Loucy (cell line): ENCODE measurements around the gene KCNAB3.

Experiments
- H2AFZ ChIP-seq: fragments of 200-600 bp; sonication (generic); 2 replicates; pipeline ENCODE4 v1.6.0; 2016; ENCODE audit warnings: antibody characterized with exemption, mild to moderate bottlenecking, low read length, moderate library complexity
- H3F3A ChIP-seq: fragments of 200-600 bp; 2 replicates; pipeline ENCODE4 v1.6.0; 2016; ENCODE audit warnings: antibody characterized with exemption, low read depth, mild to moderate bottlenecking
- H3K27me3 ChIP-seq: fragments of 200-600 bp; sonication (generic); 2 replicates; pipeline ENCODE4 v1.6.1; 2014; ENCODE audit warnings: low read length, mild to moderate bottlenecking; ENCODE audit not compliant: insufficient read depth, poor library complexity, severe bottlenecking
- H3K36me3 ChIP-seq: fragments of 200-600 bp; sonication (generic); 2 replicates; pipeline ENCODE4 v1.6.1; 2016; ENCODE audit warnings: low read length; ENCODE audit not compliant: insufficient read depth
- H3K4me1 ChIP-seq: fragments of 200-600 bp; sonication (generic); 2 replicates; pipeline ENCODE4 v1.5.1; 2014; ENCODE audit warnings: low read length, mild to moderate bottlenecking; ENCODE audit not compliant: insufficient read depth, poor library complexity, severe bottlenecking
- H3K4me2 ChIP-seq: fragments of 200-600 bp; sonication (generic); 2 replicates; pipeline ENCODE4 v1.6.0; 2014; ENCODE audit warnings: antibody characterized with exemption, low read length, low read depth, mild to moderate bottlenecking; ENCODE audit not compliant: poor library complexity, severe bottlenecking
- H3K4me3 ChIP-seq: fragments of 200-600 bp; sonication (generic); 2 replicates; pipeline ENCODE4 v1.5.1; 2014; ENCODE audit warnings: low read length, mild to moderate bottlenecking, mixed read lengths; ENCODE audit not compliant: poor library complexity, severe bottlenecking
- H3K79me2 ChIP-seq: fragments of 200-600 bp; sonication (generic); 2 replicates; pipeline ENCODE4 v1.6.1; 2014; ENCODE audit warnings: low read length; ENCODE audit not compliant: insufficient read depth
- H3K9ac ChIP-seq: fragments of 200-600 bp; sonication (generic); 2 replicates; pipeline ENCODE4 v1.6.0; 2014; ENCODE audit warnings: mild to moderate bottlenecking, low read depth, low read length, moderate library complexity; ENCODE audit not compliant: poor library complexity, severe bottlenecking
- H3K9me2 ChIP-seq: fragments of 200-600 bp; sonication (generic); replicated peaks from 2 replicates; pipeline ENCODE4 v1.6.1; 2016; ENCODE audit warnings: low read depth, low read length, mixed read lengths
- H3K9me3 ChIP-seq: fragments of 200-600 bp; sonication (generic); 2 replicates; pipeline ENCODE4 v1.6.1; 2014; ENCODE audit warnings: mild to moderate bottlenecking, antibody characterized with exemption, low read length, low read depth; ENCODE audit not compliant: insufficient read depth
- H4K20me1 ChIP-seq: fragments of 200-600 bp; sonication (generic); 2 replicates; pipeline ENCODE4 v1.6.0; 2014; ENCODE audit warnings: antibody characterized with exemption, low read length, mild to moderate bottlenecking; ENCODE audit not compliant: insufficient read depth, poor library complexity, severe bottlenecking
- EZH2phosphoT487 ChIP-seq: fragments of 200-600 bp; IDR thresholded peaks from 2 replicates; pipeline ENCODE4 v1.6.1; 2018; ENCODE audit warnings: antibody characterized with exemption, mild to moderate bottlenecking, moderate library complexity, borderline replicate concordance
- TF ChIP-seq, protein P1 (sequence below): fragments of 200-600 bp; sonication (generic); conservative IDR thresholded peaks from 2 replicates; pipeline ENCODE4 v1.5.1; 2014; ENCODE audit warnings: mild to moderate bottlenecking, antibody characterized with exemption, low read length

Gene KCNAB3

DNA sequence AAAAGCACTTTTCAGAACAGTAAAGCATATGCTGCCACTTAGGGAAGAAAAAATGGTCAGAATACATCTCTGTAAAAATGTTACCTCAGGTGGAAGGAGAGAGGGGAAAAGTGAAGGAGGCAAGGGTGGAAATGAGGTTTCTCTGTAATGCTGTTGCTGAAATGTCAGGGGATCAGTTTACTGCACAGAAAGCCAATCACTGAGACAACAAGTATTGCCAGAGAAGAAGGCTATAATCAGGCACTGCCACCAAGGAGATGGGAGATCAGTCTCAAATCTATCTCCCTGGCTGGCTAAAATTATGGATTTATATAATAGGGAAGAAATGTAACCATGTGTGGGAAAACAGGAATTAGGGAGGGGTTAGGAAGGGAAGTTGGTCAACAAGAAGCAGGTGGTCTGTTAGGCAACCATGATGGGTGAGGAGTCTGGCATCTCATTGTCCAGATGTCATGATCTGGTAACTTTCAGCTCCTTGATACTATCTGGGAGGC, 45.0 kb upstream of the KCNAB3 start:
- Histone ChIP-seq H3K4me2 (no peak overlapping the region), H3K4me1 (no peaks in the 10 kb centered on the region), H3K9me3 (peaks cover 17% of the 10 kb centered on the region), H3F3A (no peaks in the 10 kb centered on the region), H4K20me1 (no peaks in the 10 kb centered on the region), H3K9ac (no peak overlapping the region), H3K36me3 (no peaks in the 10 kb centered on the region), H2AFZ (no peak overlapping the region), H3K9me2 (no peaks in the 10 kb centered on the region), H3K27me3 (no peaks in the 10 kb centered on the region), H3K4me3 (no peak overlapping the region), H3K79me2 (no peaks in the 10 kb centered on the region)
- no peak for TF ChIP-seq EZH2phosphoT487
- TF ChIP-seq, protein P1, sequence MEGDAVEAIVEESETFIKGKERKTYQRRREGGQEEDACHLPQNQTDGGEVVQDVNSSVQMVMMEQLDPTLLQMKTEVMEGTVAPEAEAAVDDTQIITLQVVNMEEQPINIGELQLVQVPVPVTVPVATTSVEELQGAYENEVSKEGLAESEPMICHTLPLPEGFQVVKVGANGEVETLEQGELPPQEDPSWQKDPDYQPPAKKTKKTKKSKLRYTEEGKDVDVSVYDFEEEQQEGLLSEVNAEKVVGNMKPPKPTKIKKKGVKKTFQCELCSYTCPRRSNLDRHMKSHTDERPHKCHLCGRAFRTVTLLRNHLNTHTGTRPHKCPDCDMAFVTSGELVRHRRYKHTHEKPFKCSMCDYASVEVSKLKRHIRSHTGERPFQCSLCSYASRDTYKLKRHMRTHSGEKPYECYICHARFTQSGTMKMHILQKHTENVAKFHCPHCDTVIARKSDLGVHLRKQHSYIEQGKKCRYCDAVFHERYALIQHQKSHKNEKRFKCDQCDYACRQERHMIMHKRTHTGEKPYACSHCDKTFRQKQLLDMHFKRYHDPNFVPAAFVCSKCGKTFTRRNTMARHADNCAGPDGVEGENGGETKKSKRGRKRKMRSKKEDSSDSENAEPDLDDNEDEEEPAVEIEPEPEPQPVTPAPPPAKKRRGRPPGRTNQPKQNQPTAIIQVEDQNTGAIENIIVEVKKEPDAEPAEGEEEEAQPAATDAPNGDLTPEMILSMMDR, result no peak

DNA sequence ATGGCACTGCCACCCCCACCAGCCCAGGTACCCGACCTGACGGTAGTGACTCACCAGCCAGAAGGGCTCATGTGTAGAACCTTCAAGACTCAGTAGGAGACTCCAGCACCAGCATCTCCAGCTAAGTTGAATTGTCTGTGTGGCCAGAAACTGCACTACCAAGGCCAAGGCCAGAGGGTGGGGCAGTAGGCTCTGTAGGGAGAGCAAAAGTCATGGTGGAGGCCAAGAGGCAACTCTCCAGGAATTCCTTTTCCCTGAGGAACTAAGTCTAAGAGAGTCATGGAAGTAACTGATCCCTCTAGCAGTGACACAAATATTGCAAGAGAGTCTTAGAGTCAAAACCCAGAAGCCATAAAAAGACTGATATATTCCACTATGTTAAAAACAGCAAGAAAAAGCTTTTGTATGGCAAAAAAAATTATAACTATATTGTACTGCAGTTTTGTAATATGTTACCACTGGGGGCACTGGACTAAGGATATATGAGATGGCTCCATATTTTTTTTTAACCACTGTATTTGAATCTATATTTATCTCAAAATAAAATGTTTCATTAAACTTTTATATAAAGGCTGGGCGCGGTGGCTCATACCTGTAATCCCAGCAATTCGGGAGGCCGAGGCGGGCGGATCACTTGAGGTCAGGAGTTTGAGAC, 42.6 kb upstream of the KCNAB3 start:
- H3K36me3 ChIP-seq, result no peaks in the 10 kb centered on the region
- no peak for TF ChIP-seq EZH2phosphoT487
- TF ChIP-seq, protein P1, result peak; percentile 46
- H3K4me3 ChIP-seq, result no peak overlapping the region
- H2AFZ ChIP-seq, result peak overlapping the region; percentile 36; the same call in 1 of the 2 replicates
- no peak overlapping the region for H3K9ac ChIP-seq
- no peaks in the 10 kb centered on the region for H4K20me1 ChIP-seq
- no peaks in the 10 kb centered on the region for H3K79me2 ChIP-seq
- no peaks in the 10 kb centered on the region for H3K9me2 ChIP-seq
- peaks cover 17% of the 10 kb centered on the region for H3K9me3 ChIP-seq
- no peaks in the 10 kb centered on the region for H3K27me3 ChIP-seq
- H3K4me2 ChIP-seq, result no peak overlapping the region
- no peaks in the 10 kb centered on the region for H3F3A ChIP-seq
- H3K4me1 ChIP-seq, result no peaks in the 10 kb centered on the region

DNA sequence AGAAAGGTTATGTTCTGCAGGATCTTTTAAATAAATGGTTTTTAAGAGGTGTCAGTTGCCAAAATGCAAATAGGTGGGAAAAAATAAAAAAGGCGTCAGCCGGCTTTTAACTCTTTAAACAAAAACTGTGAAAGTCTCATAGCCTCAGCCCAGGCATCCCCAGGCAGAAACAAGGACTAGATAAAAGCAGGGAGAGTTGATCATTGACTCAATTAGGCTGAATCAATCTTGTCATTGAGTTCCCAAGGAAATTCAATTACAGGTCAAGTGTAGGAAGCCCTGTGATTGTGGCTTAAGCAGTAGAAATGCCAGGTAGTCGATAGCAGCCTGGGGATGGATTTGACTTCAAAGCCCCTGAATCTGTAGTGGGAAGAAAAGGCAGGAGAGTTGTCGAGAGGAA, 42.0 kb upstream of the KCNAB3 start:
- Histone ChIP-seq H3K4me3 (no peak overlapping the region), H3K9me3 (peaks cover 17% of the 10 kb centered on the region), H3K27me3 (no peaks in the 10 kb centered on the region), H3K9me2 (no peaks in the 10 kb centered on the region), H3F3A (no peaks in the 10 kb centered on the region), H3K79me2 (no peaks in the 10 kb centered on the region), H3K36me3 (no peaks in the 10 kb centered on the region), H3K4me2 (no peak overlapping the region), H3K9ac (no peak overlapping the region), H3K4me1 (no peaks in the 10 kb centered on the region), H4K20me1 (no peaks in the 10 kb centered on the region), H2AFZ (no peak overlapping the region)
- no peak for TF ChIP-seq EZH2phosphoT487
- TF ChIP-seq, protein P1, result no peak
